CD4-positive, alpha-beta T cell treated with Interleukin-6 at 100 ng/mL for 8 hours (primary cell): ENCODE measurements around the gene EDRF1.

ENCODE experiments used
- DNase-seq: peaks from one replicate; pipeline ENCODE4 v3.0.0-alpha.2; 2020; ENCODE audit warnings: mixed read lengths, low spot score

Gene EDRF1

DNA sequence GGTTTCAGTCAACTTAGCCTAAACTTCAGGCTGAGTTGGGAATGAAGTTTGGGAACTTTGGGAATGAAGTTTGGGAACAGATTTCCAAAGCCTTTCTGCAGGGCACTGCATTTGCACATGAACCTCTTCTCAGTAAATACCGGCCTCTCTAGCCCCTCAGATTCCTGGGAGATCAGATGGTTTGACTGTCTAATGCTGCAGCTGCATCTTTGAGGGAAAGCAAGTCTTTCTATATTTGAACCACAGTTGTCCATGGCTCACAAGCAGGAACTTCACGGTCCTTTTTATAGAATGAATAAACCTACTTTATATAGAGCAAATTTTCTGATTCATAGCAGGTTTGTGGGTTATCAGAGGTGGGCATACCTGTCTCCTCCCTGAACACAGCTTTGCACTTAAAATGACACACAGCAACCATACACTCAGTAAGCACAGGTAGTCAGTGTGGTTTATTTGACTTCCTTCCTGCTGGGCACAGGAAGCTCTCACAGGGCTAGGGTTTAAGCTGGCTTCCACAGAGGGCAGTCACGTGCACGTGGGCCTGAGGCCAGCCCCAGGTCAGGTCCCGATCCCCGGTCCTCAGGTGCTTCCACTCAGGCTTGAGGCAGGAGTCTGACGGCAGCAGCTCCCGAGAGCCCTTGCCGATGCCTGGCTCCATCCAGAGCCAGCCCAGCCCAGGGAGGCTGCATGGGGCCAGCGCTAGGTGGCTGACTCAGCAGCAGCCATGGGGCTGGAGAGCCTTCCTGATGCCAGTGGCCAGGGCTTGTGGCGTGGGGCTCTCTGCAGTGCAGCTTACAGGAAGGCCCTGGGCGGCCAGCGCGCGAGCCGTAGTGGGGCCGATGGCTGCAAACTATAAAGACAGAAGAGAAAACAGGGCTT is 68.9 kb downstream of the EDRF1 start:
- DNase-seq, result no peak

DNA sequence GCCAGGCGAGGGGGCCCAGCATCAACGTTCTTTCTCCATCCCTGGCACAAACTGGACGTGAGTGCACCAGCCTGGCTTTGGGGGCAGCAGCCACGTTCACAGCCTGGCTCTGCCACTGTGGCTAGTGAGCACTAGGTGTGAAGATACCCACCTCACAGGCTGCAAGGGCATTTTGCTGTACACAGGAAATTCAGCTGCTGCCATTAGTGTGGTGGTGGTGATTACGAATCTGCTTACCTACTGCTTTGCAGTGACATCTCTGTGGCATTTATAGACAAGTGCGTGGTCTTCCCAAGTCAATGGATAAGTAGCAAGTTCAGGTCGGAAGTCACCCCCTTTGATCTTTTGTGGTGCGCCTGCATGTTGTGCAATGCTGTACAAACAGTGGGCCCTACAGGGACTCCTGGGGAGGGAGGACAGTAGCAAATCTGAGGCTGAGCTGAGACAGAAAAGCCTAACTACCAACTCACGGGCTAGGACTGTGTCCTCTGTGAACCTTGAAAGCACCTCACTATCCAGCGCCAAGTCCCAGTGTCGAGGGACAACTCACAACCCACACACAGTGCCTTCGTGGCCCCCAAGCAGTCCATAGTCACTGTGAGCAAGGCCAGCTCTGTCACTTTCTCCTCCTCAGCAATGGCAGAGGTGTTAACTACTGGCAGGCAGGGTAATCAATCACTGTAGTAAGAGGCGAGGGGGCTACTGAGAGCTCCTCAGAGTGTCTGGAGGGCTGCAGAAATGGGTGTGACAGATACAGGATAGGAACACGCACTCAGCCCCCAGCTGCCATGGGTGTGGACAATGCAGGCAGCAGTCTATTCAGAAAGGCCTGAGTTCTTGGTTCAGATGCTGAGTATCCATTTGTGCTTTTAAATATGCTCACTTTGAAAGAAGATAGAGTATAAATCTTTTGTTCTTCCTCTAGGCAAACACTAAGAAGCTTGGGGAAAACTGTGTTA is 73.1 kb downstream of the EDRF1 start:
- no peak for DNase-seq

DNA sequence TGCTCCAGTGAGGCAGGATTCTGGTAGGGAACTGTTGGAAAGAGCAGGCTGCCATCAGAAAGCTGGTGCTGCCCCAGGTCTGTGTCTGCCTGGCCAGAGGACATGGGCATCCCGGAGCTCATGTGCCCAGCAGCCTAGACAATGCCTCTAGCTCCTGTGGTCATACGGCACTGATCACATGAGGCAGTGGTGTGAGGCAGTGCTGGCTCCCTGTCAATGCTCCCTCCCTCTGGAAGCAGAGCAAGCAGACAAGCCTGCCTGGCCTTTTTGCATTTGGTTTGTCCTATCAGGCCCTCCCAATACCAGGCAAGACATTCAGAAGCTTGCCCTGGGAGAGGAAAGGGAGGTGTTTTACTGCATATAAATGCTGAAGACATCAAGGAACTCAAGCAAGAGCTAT is 75.6 kb downstream of the EDRF1 start:
- DNase-seq, result no peak

DNA sequence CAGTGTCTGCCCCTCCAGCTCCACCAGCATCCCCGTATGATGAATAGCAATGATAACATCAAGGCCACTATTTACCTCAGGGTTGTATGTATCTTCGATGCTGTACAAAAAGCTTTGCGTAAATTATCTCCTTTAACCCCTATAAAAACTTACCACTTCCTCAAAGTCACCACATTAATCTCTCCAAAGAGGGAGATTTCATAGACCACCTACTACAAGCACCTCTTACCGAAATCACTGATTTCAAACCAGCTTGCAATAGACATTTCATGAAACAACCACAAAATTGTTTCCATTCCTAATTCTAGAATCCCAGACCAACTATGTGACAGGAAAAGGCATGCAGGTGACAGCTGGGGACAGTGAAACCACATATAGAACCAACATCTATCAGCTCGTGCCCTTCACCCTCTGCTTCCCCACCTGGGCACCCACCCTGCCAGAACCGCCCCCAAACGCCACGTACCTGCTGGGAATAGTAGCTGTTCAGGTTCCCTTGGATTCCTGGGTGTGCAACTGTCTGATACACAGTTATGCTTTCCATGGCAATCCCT is 76.2 kb downstream of the EDRF1 start:
- DNase-seq, result no peak

DNA sequence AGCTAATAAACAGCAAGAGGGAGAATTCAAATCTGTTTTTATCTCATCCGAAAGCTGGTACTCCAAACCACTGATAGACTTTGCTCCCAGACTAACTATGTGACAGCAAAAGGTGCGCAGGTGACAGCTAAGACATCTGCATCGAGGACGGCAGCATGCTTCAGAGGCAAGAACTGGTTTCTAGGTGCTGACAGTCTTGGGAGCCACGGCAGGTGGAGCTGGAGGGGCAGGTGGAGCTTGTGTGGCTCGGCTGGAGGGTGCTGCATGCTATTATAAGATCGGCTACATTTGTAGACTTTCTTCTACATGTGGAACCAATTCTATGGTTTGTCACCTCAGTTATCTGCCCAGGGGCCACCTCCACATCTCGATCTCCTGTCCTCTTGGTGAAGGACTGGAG is 77.9 kb downstream of the EDRF1 start:
- no peak for DNase-seq

DNA sequence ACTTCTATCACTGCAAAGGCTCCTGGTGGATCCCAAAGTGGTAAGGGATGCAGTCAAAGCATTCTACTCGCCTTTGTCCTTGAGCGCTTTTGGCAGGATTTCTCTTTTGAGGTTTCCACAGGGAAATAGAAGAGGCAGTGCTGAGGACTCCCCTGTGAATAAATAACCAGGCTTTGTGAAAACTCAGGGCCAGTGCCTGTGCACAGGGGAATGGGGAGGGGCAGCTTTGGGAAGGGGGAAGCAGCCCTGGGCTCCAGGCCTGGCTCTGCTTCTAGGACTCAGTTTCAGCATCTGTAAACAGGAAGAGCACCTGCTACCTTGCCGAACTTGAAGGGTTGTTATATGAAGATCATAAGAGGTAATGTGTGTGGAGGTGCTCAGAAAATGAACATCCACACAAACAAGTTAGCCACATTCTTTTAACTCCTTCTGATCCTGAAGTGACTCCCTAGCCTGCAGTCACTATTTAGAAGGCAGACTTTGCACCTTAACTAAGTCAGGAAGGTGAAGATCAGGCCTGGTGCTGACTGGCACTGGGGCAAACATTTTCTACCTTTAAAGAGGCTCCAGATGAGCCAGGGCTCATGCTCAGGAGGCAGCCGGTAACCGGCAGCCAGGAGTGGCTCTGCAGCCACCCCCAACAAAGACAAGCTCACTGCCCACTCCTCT is 78.6 kb downstream of the EDRF1 start:
- DNase-seq, result no peak

DNA sequence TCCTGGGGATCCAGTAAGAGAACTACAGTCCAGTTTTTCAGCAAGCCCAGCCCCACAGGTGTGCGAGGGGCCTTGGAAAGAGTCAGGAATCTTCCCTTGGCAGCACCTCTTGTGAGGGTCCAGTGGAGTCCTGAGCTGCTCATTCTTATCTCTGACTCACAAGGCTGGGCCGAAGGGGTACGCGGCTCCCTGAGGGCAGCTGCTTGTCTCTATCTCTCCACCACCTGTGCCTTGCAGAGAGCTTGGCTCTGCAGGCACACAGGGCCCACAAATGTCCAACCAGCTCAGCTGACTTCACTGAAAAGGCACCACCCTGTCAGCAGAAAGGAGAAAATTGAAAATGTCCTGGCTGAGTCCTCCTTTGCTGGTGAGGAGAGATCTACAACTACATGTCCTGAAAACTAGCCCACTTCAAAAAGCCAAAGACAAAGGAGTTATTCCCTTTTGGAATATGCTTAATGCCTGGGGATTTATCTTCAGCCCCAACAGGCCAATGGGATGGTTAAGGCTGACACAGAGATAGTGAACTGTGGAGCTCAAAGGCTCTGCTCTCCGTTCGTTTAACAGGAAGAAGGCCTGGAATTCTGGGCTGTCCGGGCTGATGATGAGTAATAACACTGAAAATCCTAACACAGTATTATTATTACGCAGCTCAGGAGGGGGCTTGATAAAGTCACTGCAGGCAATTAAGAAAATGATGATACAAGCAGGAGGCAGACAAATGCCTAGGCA is 80.1 kb downstream of the EDRF1 start:
- DNase-seq, result no peak

DNA sequence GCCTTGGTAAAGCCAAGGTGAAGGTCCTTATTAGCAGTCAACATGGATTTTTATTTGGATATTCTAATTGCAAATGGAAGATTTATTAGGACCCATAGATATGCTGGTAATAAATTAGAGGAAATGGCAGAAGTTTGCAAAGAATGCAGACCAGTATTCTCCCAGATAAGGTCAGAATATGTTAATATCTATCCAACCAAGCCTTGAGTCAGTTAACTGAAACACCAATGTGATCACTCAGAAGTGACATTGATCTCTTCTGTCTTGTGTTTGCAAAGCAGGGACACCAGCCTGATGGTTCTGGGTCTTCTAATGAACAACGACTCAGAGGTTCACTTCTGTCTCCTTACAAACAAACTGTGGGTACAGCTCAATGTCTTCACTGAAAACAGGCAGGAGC is 82.1 kb downstream of the EDRF1 start:
- DNase-seq, result no peak

DNA sequence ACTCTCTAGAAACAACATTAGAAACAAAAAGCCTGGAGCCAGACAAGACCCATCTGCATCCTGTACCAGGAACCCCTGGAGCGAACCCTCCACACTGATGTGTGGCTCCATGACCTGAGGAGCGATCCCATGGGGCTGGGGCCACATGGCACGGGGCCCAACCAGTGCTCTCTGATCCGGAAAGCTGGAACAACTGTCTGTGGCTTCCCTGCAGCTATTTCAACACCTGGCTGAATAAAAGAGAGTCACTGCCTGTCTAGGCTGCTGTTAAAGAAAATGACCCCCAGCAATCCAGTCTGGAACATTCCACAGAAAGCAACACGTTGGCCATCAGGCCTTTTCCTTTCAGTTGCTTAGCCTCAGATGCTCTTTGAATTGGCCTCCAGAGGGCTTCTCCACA is 82.6 kb downstream of the EDRF1 start:
- DNase-seq, result no peak

DNA sequence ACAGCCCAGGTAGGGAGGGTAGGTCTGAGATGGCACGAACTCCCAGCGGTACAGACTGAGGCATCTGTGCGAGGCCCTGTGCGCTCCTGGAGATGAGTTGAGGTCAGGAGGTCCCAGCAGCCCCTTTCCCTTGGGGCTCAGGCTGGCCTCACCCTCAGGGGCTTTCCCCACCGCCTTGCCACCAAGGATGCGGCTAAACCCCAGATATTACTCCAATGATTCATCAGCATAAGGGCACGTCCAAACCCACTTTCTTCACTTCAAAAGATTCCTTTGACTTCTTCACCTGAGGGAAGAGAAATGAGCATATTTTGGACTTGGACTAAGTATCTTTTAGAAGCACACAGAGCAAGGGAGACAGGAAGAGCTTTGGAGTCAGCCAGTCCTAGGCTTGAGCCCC is 83.2 kb downstream of the EDRF1 start:
- DNase-seq, result no peak

DNA sequence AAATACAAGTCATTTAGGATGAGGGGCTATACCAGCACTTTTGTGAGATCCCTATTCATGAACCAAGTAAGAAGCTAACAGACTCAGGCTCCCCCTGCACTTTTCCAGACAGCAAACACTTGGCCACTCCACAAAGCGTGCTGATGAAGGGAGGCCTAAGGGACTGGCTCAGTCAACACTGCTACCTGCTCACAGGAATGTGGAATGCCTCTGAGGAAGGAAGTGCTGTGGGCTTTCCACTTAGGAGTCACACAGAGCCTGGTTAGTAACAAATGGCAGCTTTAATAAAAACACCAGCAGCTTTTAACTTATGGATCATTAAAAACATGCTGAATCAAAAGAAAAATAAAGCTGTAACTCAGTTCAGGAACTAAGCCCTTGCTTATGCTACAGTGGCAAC is 88.5 kb downstream of the EDRF1 start:
- DNase-seq, result no peak

DNA sequence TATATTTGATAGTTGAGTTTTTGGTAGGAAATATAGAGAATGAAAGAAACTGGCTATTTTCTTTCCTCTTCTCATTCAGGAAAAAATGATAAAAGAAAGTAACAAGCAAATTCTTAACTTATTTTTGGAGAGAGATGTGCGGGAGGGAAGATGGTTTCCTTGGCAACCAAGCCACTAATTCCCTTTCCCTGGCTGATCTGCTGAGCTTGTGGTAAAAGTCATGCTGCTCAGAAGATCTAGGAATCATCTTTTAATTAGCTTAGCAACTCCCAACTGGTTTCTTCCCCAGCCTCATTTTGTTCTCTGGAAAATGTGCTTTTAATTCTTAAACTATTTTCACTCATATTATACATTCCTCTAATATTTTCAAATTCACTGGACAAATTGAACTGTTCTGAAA is 91.7 kb downstream of the EDRF1 start:
- no peak for DNase-seq

DNA sequence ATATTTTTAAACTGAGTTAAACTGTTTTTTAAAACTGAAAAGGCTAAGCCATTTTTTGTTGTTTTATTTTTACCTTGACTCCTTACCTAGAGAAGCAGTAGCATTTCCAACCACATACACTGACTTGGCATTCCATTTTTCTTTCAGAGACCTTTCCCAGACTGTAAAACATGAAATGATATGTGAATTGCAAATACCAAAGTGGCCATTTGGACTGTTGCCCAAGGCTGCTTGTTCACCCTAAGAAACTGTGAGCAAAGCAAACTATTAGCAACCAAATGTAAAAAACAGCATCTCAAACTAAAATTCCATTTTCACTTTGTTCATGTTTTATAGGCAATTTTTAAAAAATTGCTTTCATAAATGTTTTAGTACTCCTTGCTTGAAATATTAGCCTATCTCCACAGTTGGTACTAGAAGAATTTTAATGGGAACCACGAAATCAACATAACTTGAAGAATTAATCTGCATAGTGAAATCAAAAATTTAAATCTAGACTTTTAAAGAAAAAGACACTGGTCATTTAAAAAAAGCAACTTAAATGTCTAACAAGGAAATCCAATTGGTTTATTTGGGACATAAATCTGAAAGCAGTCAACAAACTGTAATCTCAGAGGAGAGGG is 92.7 kb downstream of the EDRF1 start:
- no peak for DNase-seq
